ENCODE data around the gene NLRP11. TPM values are rescaled to one million over a fixed set of nuclear protein-coding genes. Genes with fewer than 3 reads are reported as not detected.

The NLRP11 gene
- under 0.01 TPM in 2 replicates for total RNA-seq

DNA sequence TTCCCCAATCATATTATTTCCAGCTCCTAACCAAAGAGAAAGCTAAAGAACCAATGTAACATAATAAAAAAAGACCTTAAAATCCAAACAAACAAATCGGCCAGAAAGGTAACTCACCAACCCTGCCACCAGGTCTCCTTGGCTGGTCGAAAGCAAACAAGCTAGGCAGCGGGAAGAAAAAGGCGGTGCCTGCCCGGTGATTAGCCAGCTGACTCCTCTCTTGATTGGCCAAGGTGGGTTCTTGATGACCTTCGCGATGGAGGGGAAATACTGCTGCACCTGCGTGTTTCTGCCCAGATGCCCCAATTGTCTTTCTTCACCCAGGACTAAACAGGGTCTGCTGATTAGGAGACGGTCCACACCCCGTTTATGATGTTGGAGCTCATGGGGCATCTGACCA lies at the start of gene NLRP11:
Gene NLRP11, minus strand, starts transcription at position 154 of the 400 bp plus-strand sequence. CDS start 13,825 bp downstream, outside the sequence.
- no peak for DNase-seq (ENCODE audit: low read depth in 2 of 2)

DNA sequence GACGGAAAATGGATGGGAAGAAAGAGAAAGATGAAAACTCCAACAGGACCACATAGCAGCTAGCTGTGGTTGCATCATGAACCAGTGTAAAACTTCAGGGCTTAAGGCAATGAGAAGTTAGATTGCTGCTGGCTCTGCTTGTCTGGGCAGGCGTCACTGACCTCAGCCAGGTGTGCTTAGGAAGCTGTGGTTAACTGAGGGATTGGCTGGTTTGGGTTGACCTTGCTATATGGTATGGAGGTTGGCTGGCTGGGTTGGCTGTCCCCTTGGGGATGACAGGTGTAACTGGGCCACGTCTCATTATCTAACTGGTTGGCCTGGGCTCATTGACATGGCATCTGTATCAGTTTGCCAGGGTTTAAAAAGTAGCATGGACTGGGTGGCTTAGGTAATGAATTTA lies 45.4 kb upstream of the NLRP11 start:
- DNase-seq (ENCODE audit: low read depth in 2 of 2): no peak

DNA sequence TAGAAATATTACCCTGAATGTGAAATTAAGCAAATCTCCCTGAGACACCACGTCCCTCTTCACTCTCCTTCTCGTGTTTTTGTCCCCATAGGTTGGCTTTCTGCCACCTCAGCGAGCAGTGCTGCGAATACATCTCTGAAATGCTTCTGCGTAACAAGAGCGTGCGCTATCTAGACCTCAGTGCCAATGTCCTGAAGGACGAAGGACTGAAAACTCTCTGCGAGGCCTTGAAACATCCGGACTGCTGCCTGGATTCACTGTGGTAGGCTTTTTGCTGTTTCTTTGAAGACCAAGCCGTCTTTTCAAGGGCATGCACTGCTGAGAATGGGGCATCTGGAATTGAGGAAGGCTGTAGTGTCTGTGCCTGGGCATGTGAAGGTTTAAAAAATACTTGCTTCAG lies 38.9 kb upstream of the NLRP11 start:
- DNase-seq (ENCODE audit: low read depth in 2 of 2): no peak

DNA sequence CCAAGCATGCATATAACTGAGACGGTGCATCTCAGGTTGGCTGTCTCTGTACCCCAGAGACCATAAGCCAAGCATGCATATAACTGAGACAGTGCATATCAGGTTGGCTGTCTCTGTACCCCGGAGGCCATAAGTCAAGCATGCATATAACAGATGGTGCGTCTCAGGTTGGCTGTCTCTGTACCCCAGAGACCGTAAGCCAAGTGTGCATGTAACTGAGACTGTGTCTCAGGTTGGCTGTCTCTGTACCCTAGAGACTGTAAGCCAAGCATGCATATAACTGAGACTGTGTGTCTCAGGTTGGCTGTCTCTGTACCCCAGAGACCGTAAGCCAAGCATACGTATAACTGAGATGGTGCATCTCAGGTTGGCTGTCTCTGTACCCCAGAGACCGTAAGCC lies 35.3 kb upstream of the NLRP11 start:
- no peak for DNase-seq (ENCODE audit: low read depth in 2 of 2)

DNA sequence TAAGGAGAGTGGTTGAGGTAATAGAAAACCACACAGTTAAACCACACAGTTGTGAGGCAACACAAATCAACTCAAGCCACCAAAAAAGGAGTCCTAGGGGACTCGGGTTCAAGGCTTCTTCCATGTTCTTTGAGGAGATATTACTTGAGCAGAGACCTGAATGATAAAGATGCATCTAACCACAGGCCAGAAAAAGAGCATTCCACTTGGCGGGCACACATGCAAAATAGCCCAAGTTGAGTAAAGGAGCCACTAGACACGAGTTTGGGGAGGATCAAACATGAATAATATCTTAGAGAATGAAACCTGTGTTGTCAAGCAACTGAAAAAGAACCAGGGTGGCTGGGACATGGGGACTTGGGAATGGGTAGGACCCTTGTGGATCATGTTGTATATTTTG lies 34.7 kb upstream of the NLRP11 start:
- DNase-seq (ENCODE audit: low read depth in 2 of 2): no peak

DNA sequence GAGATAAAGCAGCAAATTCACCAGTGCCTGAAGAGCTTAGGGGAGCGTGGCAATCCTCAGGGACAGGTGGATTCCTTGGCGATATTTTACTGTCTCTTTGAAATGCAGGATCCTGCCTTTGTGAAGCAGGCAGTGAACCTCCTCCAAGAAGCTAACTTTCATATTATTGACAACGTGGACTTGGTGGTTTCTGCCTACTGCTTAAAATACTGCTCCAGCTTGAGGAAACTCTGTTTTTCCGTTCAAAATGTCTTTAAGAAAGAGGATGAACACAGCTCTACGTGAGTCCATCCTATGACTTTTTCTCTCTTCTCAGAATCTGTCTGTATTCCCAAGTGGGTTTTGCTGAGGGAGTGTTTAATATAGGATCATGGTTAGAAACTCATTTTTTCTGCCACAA lies 27.2 kb upstream of the NLRP11 start:
- no peak for DNase-seq (ENCODE audit: low read depth in 2 of 2)

DNA sequence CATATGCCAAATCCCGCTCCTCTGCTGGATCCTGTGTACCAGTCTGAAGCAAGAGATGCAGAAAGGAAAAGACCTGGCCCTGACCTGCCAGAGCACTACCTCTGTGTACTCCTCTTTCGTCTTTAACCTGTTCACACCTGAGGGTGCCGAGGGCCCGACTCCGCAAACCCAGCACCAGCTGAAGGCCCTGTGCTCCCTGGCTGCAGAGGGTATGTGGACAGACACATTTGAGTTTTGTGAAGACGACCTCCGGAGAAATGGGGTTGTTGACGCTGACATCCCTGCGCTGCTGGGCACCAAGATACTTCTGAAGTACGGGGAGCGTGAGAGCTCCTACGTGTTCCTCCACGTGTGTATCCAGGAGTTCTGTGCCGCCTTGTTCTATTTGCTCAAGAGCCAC lies 26.6 kb upstream of the NLRP11 start:
- no peak for DNase-seq (ENCODE audit: low read depth in 2 of 2)

DNA sequence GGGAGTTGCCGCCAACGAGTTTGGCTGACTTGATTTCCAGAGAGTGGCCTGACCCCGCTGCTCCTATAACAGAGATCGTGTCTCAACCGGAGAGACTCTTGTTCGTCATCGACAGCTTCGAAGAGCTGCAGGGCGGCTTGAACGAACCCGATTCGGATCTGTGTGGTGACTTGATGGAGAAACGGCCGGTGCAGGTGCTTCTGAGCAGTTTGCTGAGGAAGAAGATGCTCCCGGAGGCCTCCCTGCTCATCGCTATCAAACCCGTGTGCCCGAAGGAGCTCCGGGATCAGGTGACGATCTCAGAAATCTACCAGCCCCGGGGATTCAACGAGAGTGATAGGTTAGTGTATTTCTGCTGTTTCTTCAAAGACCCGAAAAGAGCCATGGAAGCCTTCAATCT lies 26.2 kb upstream of the NLRP11 start:
- DNase-seq (ENCODE audit: low read depth in 2 of 2): no peak

DNA sequence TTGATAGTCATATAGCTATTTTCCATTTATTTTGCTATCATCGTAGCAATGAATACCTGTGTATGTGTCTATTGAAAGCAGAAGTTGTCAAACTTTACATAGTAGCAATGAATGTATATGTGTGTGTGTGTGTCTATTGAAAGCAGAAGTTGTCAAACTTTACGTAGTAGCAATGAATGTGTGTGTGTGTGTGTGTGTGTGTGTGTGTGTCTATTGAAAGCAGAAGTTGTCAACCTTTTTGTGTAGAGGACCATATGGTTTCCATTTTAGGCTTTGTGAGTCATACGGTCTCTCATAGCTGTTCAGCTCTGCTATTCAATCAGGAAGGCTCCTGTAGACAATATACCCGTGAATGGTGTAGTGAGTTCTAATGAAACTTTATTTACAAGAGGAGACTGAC lies 25.4 kb upstream of the NLRP11 start:
- DNase-seq (ENCODE audit: low read depth in 2 of 2): no peak

DNA sequence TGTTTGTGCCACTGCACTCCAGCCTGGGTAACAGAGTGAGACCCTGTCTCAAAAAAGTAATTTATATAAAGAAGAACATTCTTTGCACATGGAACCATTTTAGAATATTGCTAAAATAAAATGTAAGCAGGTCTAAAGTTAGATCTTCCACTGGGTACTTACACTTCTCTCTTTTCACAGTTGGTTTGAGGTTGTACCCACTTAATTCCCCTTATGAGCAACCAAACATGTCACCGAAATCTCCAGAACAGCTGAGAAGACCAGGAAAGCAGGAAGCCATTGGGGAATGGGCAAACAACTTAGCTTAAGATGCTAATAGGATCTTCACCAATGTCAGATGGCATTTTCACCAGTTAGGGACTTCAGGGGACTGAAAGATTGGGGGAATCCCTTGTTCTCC lies 23.4 kb upstream of the NLRP11 start:
- DNase-seq (ENCODE audit: low read depth in 2 of 2): no peak

DNA sequence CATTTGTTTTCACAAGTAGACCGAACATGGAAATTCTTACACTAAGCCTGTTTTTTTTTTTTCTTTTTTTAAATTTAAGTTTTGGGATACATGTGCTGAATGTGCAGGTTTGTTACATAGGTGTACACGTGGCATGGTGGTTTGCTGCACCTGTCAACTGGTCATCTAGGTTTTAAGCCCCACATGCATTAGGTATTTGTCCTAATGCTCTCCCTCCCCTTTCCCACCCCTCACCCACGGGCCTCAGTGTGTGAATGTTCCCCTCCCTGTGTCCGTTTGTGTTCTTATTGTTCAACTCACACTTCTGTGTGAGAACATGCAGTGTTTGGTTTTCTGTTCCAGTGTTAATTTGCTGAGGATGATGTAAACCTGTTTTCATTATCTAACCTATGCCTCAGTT lies 7.1 kb upstream of the NLRP11 start:
- no peak for DNase-seq (ENCODE audit: low read depth in 2 of 2)

DNA sequence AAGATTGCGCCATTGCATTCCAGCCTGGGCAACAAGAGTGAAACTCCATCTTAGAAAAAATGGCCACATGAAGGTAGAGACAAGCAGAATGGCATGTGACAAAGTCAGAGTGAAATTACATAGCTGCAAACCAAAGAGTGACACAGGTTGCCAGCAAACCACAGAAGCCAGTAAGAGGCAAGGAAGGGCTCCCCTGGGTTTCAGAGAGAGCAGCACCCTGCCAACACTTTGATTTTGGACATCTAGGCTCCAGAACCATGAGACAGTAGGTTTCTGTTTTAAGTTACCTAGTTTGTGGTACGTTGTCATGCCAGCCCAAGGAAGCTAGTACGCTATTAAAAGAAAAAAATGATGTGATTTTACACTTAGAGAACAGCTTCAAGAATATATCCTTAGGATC lies 6.5 kb upstream of the NLRP11 start:
- no peak for DNase-seq (ENCODE audit: low read depth in 2 of 2)

DNA sequence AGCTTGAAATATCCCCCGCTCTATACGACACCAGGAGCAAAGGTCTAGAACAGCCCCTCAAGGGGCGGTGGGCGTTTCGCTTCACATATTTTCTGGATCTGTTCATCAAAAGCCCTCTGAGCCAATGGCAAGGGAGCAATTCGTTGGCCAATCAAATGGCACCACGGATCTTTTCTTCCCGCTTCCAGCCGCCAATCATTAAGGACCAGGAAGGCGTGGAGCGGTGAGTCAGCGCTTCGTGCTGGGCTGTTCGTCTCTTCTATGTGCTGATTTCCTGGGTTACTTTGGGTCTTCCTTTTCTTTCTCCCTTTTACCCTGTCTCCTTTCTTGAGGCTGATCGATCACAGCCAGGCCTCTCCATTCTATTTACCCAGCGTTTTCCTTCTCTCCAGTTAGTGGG lies 4.5 kb upstream of the NLRP11 start, which contains the start of gene NLRP4:
Gene NLRP4, plus strand, starts transcription at position 201 of the 400 bp plus-strand sequence. CDS start 15,541 bp downstream, outside the sequence.
- DNase-seq (ENCODE audit: low read depth in 2 of 2): no peak

DNA sequence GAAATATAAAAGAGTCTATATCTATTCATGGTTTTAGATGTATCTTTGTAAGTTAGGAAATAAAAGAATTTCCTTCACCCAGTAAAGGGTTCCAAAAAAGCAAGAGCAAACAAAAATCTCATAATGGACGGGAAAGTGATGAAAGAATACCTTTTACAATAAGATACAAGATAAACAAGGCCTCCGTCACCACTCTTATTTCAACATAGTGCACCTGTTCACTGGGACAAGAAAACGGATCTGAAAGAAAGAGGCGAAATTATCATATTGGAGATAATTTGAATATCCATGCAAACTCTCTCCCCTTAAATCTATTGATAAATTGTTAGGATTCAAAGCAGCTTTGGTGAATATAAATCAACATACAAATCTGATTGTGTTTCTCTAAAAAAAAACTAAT lies 877 bp upstream of the NLRP11 start:
- DNase-seq (ENCODE audit: low read depth in 2 of 2): no peak

DNA sequence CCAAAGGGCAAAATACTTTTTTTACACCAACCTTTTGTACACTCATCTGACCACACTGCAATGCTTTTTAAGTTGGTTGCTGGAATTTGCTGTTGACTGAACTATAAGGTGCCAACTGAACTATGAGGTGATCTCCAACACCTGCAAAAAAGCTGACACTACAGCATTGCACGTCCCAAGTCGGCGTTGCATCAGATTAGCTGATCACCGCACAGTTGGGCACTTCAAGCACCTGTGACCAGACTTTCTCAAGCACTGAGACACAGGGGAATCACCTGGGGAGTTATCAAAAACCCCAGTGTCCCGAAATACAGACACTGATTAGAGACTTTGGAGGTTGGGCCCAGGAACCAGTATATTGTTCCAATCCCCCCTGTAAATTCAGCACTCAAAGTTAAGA lies 1.1 kb downstream of the NLRP11 start:
- no peak for DNase-seq (ENCODE audit: low read depth in 2 of 2)

DNA sequence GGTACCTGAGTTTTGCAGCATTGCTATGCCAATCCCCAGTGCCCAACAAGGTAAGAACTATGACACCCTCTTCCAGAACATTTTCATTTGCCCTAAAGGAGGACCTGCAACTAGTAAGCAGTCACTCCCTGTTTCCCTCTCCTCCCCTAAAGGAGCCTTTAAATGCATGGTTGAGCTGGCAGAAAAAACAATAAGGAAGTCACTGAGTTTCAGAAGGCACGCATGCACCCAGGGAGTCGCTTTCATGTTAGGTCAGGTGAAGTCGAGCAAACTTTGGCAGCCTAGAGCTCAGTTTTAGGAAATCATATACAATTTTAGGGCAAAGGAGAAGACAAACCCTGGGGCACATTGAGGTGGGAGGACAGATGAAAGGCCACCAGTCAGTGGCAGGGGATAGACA lies 11.8 kb downstream of the NLRP11 start:
- DNase-seq (ENCODE audit: low read depth in 2 of 2): no peak

DNA sequence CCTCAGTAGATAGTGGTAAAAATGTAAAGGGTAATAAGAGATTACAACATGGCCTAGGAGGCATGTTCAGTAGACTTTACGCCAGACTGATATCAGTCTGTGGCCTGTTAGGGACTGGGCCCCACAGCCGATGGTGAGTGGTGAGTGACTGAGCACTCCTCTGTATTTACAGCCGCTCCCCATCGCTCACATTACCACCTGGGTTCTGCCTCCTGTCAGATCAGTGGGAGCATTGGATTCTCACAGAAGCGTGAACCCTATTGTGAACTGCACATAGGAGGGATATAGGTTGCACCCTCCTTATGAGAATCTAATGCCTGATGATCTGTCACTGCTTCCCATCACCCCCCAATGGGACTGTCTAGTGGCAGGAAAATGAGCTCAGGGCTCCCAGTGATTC lies 17.9 kb downstream of the NLRP11 start:
- no peak for DNase-seq (ENCODE audit: low read depth in 2 of 2)

DNA sequence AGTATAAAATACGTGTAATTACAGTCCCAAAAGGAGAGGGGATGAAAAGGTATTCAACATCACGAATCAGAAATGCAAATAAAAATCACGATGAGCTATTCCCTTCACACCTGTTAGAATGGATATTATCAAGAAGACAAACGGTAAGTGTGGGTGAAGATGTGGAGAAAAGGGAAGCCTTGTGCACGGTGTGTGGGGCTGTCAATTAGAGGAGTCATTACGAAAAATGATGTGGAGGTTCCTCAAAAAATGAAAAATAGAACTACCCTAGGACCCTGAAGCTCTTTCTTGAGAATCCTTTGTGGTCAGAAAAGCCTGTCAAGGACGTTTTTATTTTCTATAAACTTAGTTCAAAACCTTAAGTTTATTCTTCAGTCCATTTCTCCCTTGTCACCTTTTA lies 19.4 kb downstream of the NLRP11 start:
- no peak for DNase-seq (ENCODE audit: low read depth in 2 of 2)

DNA sequence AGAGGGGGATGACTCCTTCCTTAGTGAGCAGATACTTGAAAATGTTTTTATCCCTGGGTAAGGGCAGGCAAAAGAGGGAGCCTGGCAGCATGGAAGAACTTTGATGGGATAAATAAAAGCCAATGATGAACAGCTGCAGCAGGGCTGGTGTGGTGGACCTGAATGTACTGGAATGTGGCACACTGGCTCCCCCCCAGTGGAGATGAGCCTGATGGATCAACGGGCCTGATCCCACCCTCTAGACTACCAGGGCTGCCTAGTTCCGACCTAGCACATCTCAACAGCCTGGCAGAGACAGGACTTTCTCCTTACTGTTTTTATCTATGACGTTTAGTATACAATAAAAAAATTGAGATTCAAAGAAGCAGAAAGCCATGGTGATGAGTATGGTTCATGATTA lies 20.5 kb downstream of the NLRP11 start:
- DNase-seq (ENCODE audit: low read depth in 2 of 2): no peak

DNA sequence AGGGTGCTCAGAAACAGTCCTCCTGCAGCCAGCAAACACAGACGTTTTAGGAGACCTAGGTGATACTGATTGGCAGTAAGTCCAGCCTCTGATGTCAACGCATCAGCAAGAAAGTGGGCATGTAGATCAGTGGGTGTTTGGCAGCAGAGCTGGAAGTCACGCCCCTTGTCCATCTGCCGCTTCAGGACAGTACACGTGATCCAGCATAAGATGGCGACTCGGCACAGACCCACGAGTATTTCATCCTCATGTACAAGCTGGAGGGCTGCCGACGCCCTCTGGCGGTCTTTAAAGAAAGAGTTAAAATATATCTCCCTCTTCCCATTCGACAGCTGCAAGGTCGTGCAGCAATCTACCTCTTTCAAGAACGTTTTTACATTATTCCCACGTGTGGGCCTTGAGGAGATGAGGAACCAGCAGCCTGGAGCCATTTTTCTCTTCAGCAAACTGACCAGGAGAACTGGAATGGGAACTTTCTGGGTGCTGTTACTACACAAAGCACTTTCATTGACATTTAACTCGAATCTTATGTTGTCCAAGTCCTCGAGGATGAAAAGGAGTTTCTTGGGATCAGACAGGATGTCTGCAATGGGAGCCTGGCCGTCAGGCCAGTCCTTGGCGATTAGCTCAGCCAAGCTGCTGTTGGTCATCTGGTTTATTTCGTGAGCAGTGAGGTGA lies 22.3 kb downstream of the NLRP11 start:
- peak; percentile 77 to 78 for DNase-seq (ENCODE audit: low read depth in 2 of 2)

DNA sequence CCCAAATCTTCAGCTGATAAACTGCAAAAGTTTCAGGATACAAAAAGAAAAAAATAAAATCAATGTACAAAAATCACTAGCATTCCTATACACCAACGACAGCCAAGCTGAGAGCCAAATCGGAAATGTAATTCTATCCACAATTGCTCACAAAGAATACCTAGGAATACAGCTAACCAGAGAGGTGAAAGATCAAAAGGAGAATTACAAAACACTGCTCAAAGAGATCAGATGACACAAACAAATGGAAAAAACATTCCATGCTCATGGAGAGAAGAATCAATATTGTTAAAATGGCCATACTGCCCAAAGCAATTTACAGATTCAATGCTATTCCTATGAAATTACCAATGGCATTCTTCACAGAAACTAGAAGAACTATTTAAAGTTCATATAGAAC lies 29.5 kb downstream of the NLRP11 start:
- no peak for DNase-seq (ENCODE audit: low read depth in 2 of 2)

DNA sequence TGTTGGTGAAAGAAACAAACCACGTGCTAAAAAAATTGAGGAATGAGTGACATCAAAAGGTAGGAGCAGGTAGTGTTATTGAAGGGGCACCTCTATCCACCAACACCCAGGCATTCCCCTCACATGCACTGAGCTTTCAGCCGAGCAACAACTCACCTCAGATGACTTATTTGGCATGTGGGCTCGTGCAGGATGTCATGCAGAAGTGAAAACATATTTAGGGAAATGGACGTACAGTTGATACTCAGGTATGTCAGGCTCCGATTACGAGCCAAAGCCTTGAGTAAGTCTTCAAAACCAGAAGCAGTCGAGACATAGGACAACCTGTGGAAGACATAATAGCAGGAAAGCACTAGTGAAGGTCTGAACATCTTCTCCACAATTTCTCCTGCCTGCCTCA lies 30.4 kb downstream of the NLRP11 start:
- DNase-seq (ENCODE audit: low read depth in 2 of 2): no peak

DNA sequence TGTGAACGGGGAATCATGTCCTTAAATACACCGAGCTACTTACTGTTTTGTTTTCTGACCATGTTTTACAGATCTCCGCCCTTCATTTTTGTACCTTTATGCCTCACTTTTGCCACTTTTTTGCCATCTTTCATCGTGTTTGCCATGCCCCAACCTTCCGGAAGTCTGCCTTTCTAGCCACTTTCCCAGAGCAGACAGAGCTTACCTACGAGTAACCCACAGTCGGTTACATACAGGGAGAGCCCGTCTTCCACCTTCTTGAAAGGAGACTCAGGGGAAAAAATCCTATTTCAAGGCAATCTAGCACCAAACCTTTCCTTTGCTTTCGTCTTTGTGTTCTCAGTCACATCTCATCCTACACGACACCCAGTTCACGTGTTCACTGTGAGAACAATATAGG lies 36.8 kb downstream of the NLRP11 start:
- no peak for DNase-seq (ENCODE audit: low read depth in 2 of 2)

DNA sequence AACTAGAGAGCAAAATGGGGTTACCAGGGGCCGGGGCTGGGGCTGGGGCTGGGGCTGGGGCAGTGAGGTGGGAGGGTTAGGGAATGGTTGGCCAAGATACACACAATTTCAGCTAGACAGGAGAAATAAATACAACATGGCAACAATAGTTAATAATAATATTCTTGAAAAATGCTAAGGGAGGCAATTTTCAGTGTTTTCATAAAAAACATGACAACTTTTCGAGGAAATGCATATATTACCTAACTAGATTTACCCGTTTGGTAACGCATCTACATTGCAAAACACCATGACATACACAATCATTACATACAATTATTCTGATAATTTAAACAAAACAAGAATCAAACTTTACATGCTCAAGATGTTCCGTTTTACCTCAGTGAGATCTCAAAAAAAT lies 50.7 kb downstream of the NLRP11 start:
- DNase-seq (ENCODE audit: low read depth in 2 of 2): no peak
